ENCODE data around the gene CALHM1.

DNA sequence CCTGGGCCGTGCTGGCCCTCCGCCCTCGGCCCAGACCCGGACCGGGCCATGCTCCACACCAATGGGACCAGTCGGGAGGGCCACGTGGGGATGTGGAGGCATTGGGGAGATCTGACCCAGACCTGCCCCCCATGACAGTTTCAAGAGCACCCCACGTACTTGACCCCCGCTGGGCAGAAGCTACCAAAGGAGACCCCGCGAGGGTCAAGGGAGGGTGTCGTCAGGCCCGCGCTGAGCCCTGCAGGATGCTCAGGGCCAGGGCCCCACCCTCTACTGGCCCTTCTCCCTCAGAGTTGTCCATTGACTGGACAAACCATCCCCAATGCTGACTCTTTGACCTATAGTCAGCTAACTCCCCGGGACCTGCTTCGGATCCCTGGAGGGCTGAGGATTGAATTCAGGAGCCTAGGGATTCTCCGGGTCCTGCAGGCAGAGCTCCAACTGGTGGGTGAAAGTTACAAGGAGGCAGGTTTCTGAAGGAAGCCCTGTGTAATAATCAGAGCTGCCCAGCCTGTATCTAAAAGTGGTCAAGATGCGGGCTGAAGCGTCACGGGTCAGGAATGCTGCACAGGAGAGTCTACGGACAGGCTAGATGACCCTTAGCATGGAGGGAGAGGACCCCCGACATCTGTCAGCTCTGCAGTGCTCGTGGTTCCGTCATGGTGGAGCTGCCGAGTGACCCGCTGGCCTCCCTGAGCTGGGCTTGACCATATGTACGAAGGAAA, 6.0 kb downstream of the CALHM1 start:
- TF ChIP-seq CTCF (IDR thresholded peaks at IDR 0.05) (no peak), EP300 (IDR thresholded peaks at IDR 0.05) (no peak)
